ENCODE data around the gene CHD2.
"Not testable (repeated sequence)": the region's sequence is repeated elsewhere in the genome, so short reads cannot be mapped to it uniquely, and the experiment has no call there.

Gene CHD2

GRCh38 chr15:93048759-93049161 lies 148.6 kb downstream of the CHD2 start:
- no peak for DNase-seq (ENCODE audit: low spot score)

GRCh38 chr15:93049233-93049632 lies 149.1 kb downstream of the CHD2 start:
- no peak for DNase-seq (ENCODE audit: low spot score)

- no peak for DNase-seq (ENCODE audit: low spot score)
Observed at GRCh38 chr15:93049914-93050578, 149.9 kb downstream of the CHD2 start.

GRCh38 chr15:93050648-93051047 lies 150.5 kb downstream of the CHD2 start:
- DNase-seq (ENCODE audit: low spot score), result no peak

- DNase-seq (ENCODE audit: low spot score), result no peak
Observed at GRCh38 chr15:93051236-93052089, 151.3 kb downstream of the CHD2 start.

GRCh38 chr15:93052090-93052879 lies 152.2 kb downstream of the CHD2 start:
- no peak for DNase-seq (ENCODE audit: low spot score)

- DNase-seq (ENCODE audit: low spot score), result no peak
Observed at GRCh38 chr15:93055211-93055610, 155.1 kb downstream of the CHD2 start.

- DNase-seq (ENCODE audit: low spot score), result no peak
Observed at GRCh38 chr15:93056836-93057235, 156.7 kb downstream of the CHD2 start.

GRCh38 chr15:93057618-93058017 lies 157.5 kb downstream of the CHD2 start:
- no peak for DNase-seq (ENCODE audit: low spot score)

GRCh38 chr15:93058128-93058527 lies 158.0 kb downstream of the CHD2 start:
- no peak for DNase-seq (ENCODE audit: low spot score)

GRCh38 chr15:93058904-93059427 lies 158.8 kb downstream of the CHD2 start:
- DNase-seq (ENCODE audit: low spot score), result no peak

GRCh38 chr15:93059442-93059841 lies 159.3 kb downstream of the CHD2 start:
- no peak for DNase-seq (ENCODE audit: low spot score)

GRCh38 chr15:93060336-93061248 lies 160.5 kb downstream of the CHD2 start:
- DNase-seq (ENCODE audit: low spot score), result no peak

- DNase-seq (ENCODE audit: low spot score), result not testable (repeated sequence)
Observed at GRCh38 chr15:93062628-93063261, 162.6 kb downstream of the CHD2 start.

- no peak for DNase-seq (ENCODE audit: low spot score)
Observed at GRCh38 chr15:93063262-93063671, 163.1 kb downstream of the CHD2 start.

- no peak for DNase-seq (ENCODE audit: low spot score)
Observed at GRCh38 chr15:93063796-93064690, 163.9 kb downstream of the CHD2 start.

- no peak for DNase-seq (ENCODE audit: low spot score)
Observed at GRCh38 chr15:93065641-93066045, 165.5 kb downstream of the CHD2 start.

GRCh38 chr15:93066224-93066681 lies 166.1 kb downstream of the CHD2 start:
- DNase-seq (ENCODE audit: low spot score), result no peak

Measured in SK-N-DZ (cell line).